ENCODE results near the gene KLF18. TPM values are rescaled to one million over a fixed set of nuclear protein-coding genes. Genes with fewer than 3 reads are reported as not detected.

KLF18 gene
- total RNA-seq, 1 experiment from 2014 or later, result not detected

- ChIA-PET CTCF (interaction anchor here (0.7 kb wide), 2 partner anchors 155 to 238 kb away, joined by 3 to 4 read pairs; no protein-coding TSS in a partner anchor), POLR2A (no interaction called here)
- no TSS peak for BruUV-seq (replicated peaks)
- DNase-seq (ENCODE audit: unreplicated experiment), result peak; percentile 54
- no peak for TF ChIP-seq CTCF (IDR thresholded peaks at IDR 0.05; ENCODE audit: unreplicated experiment)
- Mint-ChIP-seq H3K27ac (ENCODE audit: low read depth, unreplicated experiment) (no peak overlapping the region), H3K36me3 (ENCODE audit: insufficient read depth, unreplicated experiment) (peaks cover 3% of the 10 kb centered on the region), H3K27me3 (ENCODE audit: insufficient read depth, unreplicated experiment) (no peaks in the 10 kb centered on the region), H3K4me3 (ENCODE audit: unreplicated experiment) (no peak overlapping the region), H3K9me3 (ENCODE audit: unreplicated experiment) (no peaks in the 10 kb centered on the region), H3K4me1 (ENCODE audit: insufficient read depth, unreplicated experiment) (peaks cover 12% of the 10 kb centered on the region)
- intact Hi-C loops (cut with micrococcal nuclease), result loop anchor here (10.0 kb wide), 1 partner anchor 235 kb away; no protein-coding TSS in a partner anchor
Measured at GRCh38 chr1:44089371-44090048, 51.9 kb downstream of the KLF18 start.

Other genes starting within 250 kb of the KLF18 start
- gene ARTN, start 207.8 kb downstream of the KLF18 start, total RNA-seq (2022), result 1.9 TPM in 2 replicates
- gene IPO13, start 194.7 kb downstream of the KLF18 start, total RNA-seq (2022), result 23.9 and 31.4 TPM in 2 replicates
- gene DPH2, start 171.6 kb downstream of the KLF18 start, total RNA-seq (2022), result 27.9 and 38.9 TPM in 2 replicates
- gene ATP6V0B, start 166.7 kb downstream of the KLF18 start, total RNA-seq (2022), result 120 and 141 TPM in 2 replicates
- gene B4GALT2, start 162.4 kb downstream of the KLF18 start, total RNA-seq (2022), result 56.3 and 68.4 TPM in 2 replicates
- gene CCDC24, start 150.0 kb downstream of the KLF18 start, total RNA-seq (2022), result 3.6 and 4.8 TPM in 2 replicates
- gene SLC6A9, start 110.2 kb downstream of the KLF18 start, total RNA-seq (2022), result 62.2 and 64.9 TPM in 2 replicates
- gene KLF17, start 22.8 kb downstream of the KLF18 start, total RNA-seq (2022), result not detected in 2 replicates
- gene DMAP1, start 71.8 kb upstream of the KLF18 start, total RNA-seq (2022), result 36.6 and 38.5 TPM in 2 replicates
- 70.5 and 83.4 TPM in 2 replicates for gene ERI3, start 213.6 kb upstream of the KLF18 start, total RNA-seq (2022)